K562 (cell line): Measurements from ENCODE around the gene GPER1. TPM values are rescaled to one million over a fixed set of nuclear protein-coding genes. Genes with fewer than 3 reads are reported as not detected.

Experiments used
- ATAC-seq: fragments of 200-7000 bp; cut with Tn5 transposase; 3 replicates; pipeline ENCODE4 v1.9.1; 2020; ENCODE audit warnings: moderate library complexity
- BruUV-seq: library from RNA; stranded (reverse); fragments of 400-500 nt; replicated peaks from 2 replicates; lab custom pipeline; 2021; lab: Mats Ljungman, UMichigan
- CTCF ChIA-PET: fragments of 300-600 bp; formaldehyde crosslinking; extraction: SDS; loops from one replicate; lab custom pipeline; 2021; ENCODE audit warnings: low intra/inter-chr PET ratio; lab: Yijun Ruan, JAX
- POLR2A ChIA-PET: fragments of 300-600, 350-650 bp; sonication (Branson Sonifier 250); formaldehyde crosslinking; extraction: SDS; loops from one replicate; lab custom pipeline; 2021; ENCODE audit warnings: antibody characterized with exemption, inconsistent platforms; lab: Yijun Ruan, JAX
- DNase-seq, 4 experiments: peaks; one replicate each; pipeline versions ENCODE4 v3.0.0 to v3.0.0-alpha.2; 2011 to 2018; ENCODE audit warnings: low spot score in 3 of 4, mixed read lengths in 3 of 4; ENCODE audit errors: extremely low read depth in 1 of 4
- FAIRE-seq: peaks from 2 replicates; lab custom pipeline; 2011; peaks lifted over from hg19 to GRCh38; lab: Jason Lieb, UNC
- H2AFZ ChIP-seq: 2 replicates; pipeline ENCODE4 v1.6.0; 2011; ENCODE audit warnings: low read depth, low read length, control low read depth, inconsistent platforms
- H3K27ac ChIP-seq: fragments of 200-600 bp; 3 replicates; pipeline ENCODE4 v1.8.0; 2011; ENCODE audit warnings: low read depth, mild to moderate bottlenecking, control low read depth, inconsistent platforms, low read length, moderate library complexity, mixed read lengths; ENCODE audit errors: extremely low read depth
- H3K27me3 ChIP-seq, 2 experiments: fragments of 300-600 bp in 1 of 2; 2 replicates in 1 of 2; 3 replicates in 1 of 2; pipeline versions ENCODE4 v1.6.0 to v1.8.0; 2011; ENCODE audit warnings: inconsistent platforms in 2 of 2, low read length in 2 of 2, mild to moderate bottlenecking in 1 of 2, mixed read lengths in 1 of 2, moderate library complexity in 1 of 2; ENCODE audit not compliant: control insufficient read depth in 2 of 2, insufficient read depth in 2 of 2
- H3K36me3 ChIP-seq: fragments of 300-600 bp; 3 replicates; pipeline ENCODE4 v1.8.0; 2011; ENCODE audit warnings: mild to moderate bottlenecking, low read length, inconsistent platforms; ENCODE audit not compliant: control insufficient read depth, insufficient read depth
- H3K4me1 ChIP-seq, 2 experiments: fragments of 200-600 bp in 1 of 2; replicated peaks in 1 of 2; 2 replicates in 1 of 2; 3 replicates in 1 of 2; pipeline versions ENCODE4 v1.5.1 to v1.8.0; 2011; ENCODE audit warnings: inconsistent platforms in 2 of 2, low read length in 2 of 2, mild to moderate bottlenecking in 1 of 2, mixed read lengths in 1 of 2, moderate library complexity in 1 of 2; ENCODE audit not compliant: control insufficient read depth in 2 of 2, insufficient read depth in 2 of 2
- H3K4me2 ChIP-seq: 2 replicates; pipeline ENCODE4 v1.6.1; 2011; ENCODE audit warnings: low read length, control low read depth, inconsistent platforms, mixed read lengths; ENCODE audit not compliant: insufficient read depth
- H3K4me3 ChIP-seq: fragments of 200-600 bp; sonication (generic), shearing (Covaris generic); 2 replicates; pipeline ENCODE4 v1.5.1; 2016; ENCODE audit warnings: control low read depth, inconsistent platforms
- H3K79me2 ChIP-seq: fragments of 200-600 bp; 3 replicates; pipeline ENCODE4 v1.8.0; 2011; ENCODE audit warnings: low read length, inconsistent platforms; ENCODE audit not compliant: control insufficient read depth, insufficient read depth
- H3K9ac ChIP-seq, 2 experiments: 2 replicates each; pipeline versions ENCODE4 v1.6.0 to v1.6.1; 2011; ENCODE audit warnings: low read depth in 2 of 2, low read length in 2 of 2, control low read depth in 1 of 2, inconsistent platforms in 1 of 2, mild to moderate bottlenecking in 1 of 2, mixed read lengths in 1 of 2; ENCODE audit not compliant: insufficient read depth in 1 of 2
- H3K9me1 ChIP-seq: one replicate; pipeline ENCODE4 v1.6.0; 2011; ENCODE audit warnings: inconsistent platforms, mild to moderate bottlenecking, low read length, moderate library complexity; ENCODE audit not compliant: control insufficient read depth, insufficient read depth
- H3K9me3 ChIP-seq: replicated peaks from 2 replicates; pipeline ENCODE4 v1.5.1; 2011; ENCODE audit warnings: low read depth, low read length, inconsistent platforms; ENCODE audit not compliant: control insufficient read depth, insufficient read depth
- H4K20me1 ChIP-seq: replicated peaks from 2 replicates; pipeline ENCODE4 v1.6.1; 2011; ENCODE audit warnings: low read length, inconsistent platforms, mixed read lengths; ENCODE audit not compliant: control insufficient read depth, insufficient read depth
- ARID3A ChIP-seq: IDR thresholded peaks from 2 replicates; pipeline ENCODE4 v1.6.1; 2012; ENCODE audit warnings: low read depth, low read length, improper control_type of control experiment, borderline replicate concordance
- BHLHE40 ChIP-seq: IDR thresholded peaks from 2 replicates; pipeline ENCODE4 v1.6.1; 2011; ENCODE audit warnings: low read length, improper control_type of control experiment
- BRF2 ChIP-seq: IDR thresholded peaks from 3 replicates; pipeline ENCODE4 v1.6.1; 2011; ENCODE audit warnings: borderline replicate concordance, mild to moderate bottlenecking; ENCODE audit not compliant: insufficient read length, insufficient read depth
- ILF3 ChIP-seq: fragments of 450-650 bp; IDR thresholded peaks from 2 replicates; pipeline ENCODE4 v1.6.1; 2018; ENCODE audit warnings: antibody characterized with exemption, mild to moderate bottlenecking, moderate library complexity, borderline replicate concordance
- MTA1 ChIP-seq: fragments of 450-650 bp; IDR thresholded peaks from 2 replicates; pipeline ENCODE4 v1.6.1; 2017; ENCODE audit warnings: borderline replicate concordance
- RNF2 ChIP-seq: sonication (generic); IDR thresholded peaks from 2 replicates; pipeline ENCODE4 v1.6.1; 2016
- RNF219 ChIP-seq: fragments of 250-450 bp; sonication (Bioruptor Pico); IDR thresholded peaks from 2 replicates; pipeline ENCODE4 v1.5.0; 2022; ENCODE audit warnings: mild to moderate bottlenecking
- STAT5A ChIP-seq: IDR thresholded peaks from 2 replicates; pipeline ENCODE4 v1.6.1; 2012; ENCODE audit warnings: low read length, inconsistent platforms, borderline replicate concordance
- TOE1 ChIP-seq, 2 experiments: fragments of 450-650 bp in 1 of 2; sonication (generic) in 1 of 2; formaldehyde crosslinking in 1 of 2; IDR thresholded peaks; 2 replicates each; pipeline versions ENCODE4 v1.7.1 to v1.8.0; 2016 to 2022; ENCODE audit warnings: borderline replicate concordance in 2 of 2, mild to moderate bottlenecking in 2 of 2, antibody characterized with exemption in 1 of 2, inconsistent platforms in 1 of 2, low read depth in 1 of 2, missing genetic modification reagents in 1 of 2, moderate library complexity in 1 of 2
- ZFP36 ChIP-seq: fragments of 150-350 bp; IDR thresholded peaks from 2 replicates; pipeline ENCODE4 v1.6.1; 2018; ENCODE audit warnings: low read length, low read depth; ENCODE audit not compliant: partially characterized antibody
- ZNF212 ChIP-seq: fragments of 450-650 bp; formaldehyde crosslinking; IDR thresholded peaks from 2 replicates; pipeline ENCODE4 v1.4.0; 2020; ENCODE audit warnings: mild to moderate bottlenecking
- ZNF232 ChIP-seq: sonication (generic); formaldehyde crosslinking; IDR thresholded peaks from 2 replicates; pipeline ENCODE4 v1.8.0; 2022; ENCODE audit warnings: mild to moderate bottlenecking, missing genetic modification reagents
- ZNF764 ChIP-seq: fragments of 250-450 bp; sonication (Bioruptor Pico); IDR thresholded peaks from 2 replicates; pipeline ENCODE4 v1.4.0; 2020; ENCODE audit warnings: low read depth, mild to moderate bottlenecking, moderate library complexity
- ZNF766 ChIP-seq: fragments of 200-800 bp; sonication (Bioruptor generic); conservative IDR thresholded peaks from 2 replicates; pipeline ENCODE4 v1.6.1; 2016; ENCODE audit warnings: missing genetic modification characterization, missing compliant biosample characterization
- WGBS: fragments of 100-300 bp; shearing (Covaris generic); methylation state at CpG from one replicate; pipeline ENCODE4 v1.1.6; 2016; ENCODE audit warnings: low coverage, mixed read lengths; ENCODE audit not compliant: insufficient coverage; ENCODE audit errors: missing lambda C conversion rate; 5-methylcytosine and 5-hydroxymethylcytosine counted together
- in situ Hi-C: fragments of 300-500 bp; cut with MboI; formaldehyde crosslinking; loops from 4 replicates; pipeline ENCODE4 v1.15.0; 2018; ENCODE audit warnings: inconsistent platforms, mixed read lengths
- intact Hi-C: fragments of 100-400 bp; cut with micrococcal nuclease; formaldehyde crosslinking; loops from 2 replicates; pipeline ENCODE4 v1.14.2; 2022
- polyA plus RNA-seq, 8 experiments: library from polyadenylated mRNA; depleted of rRNA in 4 of 8; stranded (reverse) in 5 of 8; unstranded in 3 of 8; fragments of >200 nt; fragmentation: Nextera tagmentation in 2 of 8; fragmentation: Illumina TruSeq in 1 of 8; extraction: Ambion mirVana in 2 of 8; extraction: Trizol in 1 of 8; gene quantifications; 2 replicates each; pipeline versions ENCODE4 v1.2.1 to v1.2.3, GENCODE V29; 2011 to 2014; ENCODE audit warnings: inconsistent platforms in 1 of 8, missing spikeins in 1 of 8
- total RNA-seq, 7 experiments: library from RNA; depleted of rRNA in 6 of 7; stranded (reverse); fragments of >200 nt in 6 of 7; fragmentation: Illumina TruSeq in 2 of 7; extraction: Trizol in 2 of 7; gene quantifications; 2 replicates each; pipeline versions ENCODE4 v1.2.1 to v1.2.3, GENCODE V29; 2011 to 2021; ENCODE audit warnings: low replicate concordance in 1 of 7

GPER1 gene
- total and polyA plus RNA-seq, 9 of the 15 experiments (the other 6 are each of a cell fraction or from before 2014, with no cell fraction given), result 0.04 to 0.09 (median 0.08) TPM; not detected in 6

- Histone ChIP-seq H3K36me3 (peaks cover 16% of the 10 kb centered on the region), H3K9ac (no peak overlapping the region), H3K4me3 (no peak overlapping the region), H2AFZ (no peak overlapping the region), H4K20me1 (no peaks in the 10 kb centered on the region), H3K4me1 (peaks cover 0 to 22% of the 10 kb centered on the region in 2 experiments; a peak in 2 of 5 replicates), H3K27me3 (no peaks in the 10 kb centered on the region), H3K27ac (no peak overlapping the region), H3K9me1 (no peaks in the 10 kb centered on the region), H3K9me3 (peaks cover 2% of the 10 kb centered on the region; the same call in 1 of the 2 replicates), H3K79me2 (peaks cover 24% of the 10 kb centered on the region), H3K4me2 (no peak overlapping the region)
- FAIRE-seq (no peak), DNase-seq (no peak), ATAC-seq (no peak)
- ChIA-PET CTCF (no interaction called here), POLR2A (interaction anchor here (1.5 kb wide), 1 partner anchor 15 kb away, joined by 4 read pairs; no protein-coding TSS in a partner anchor)
- intact Hi-C loops, result no loop called here
- in situ Hi-C loops, result no loop called here
- TF ChIP-seq STAT5A, result no peak
- no peak for TF ChIP-seq ZFP36
- TF ChIP-seq TOE1 (IDR thresholded peaks at IDR 0.05; ENCODE audit: borderline replicate concordance), result no peak
- no peak for TF ChIP-seq TOE1 (CRISPR knock-in tag; IDR thresholded peaks at IDR 0.05; ENCODE audit: borderline replicate concordance, low read depth)
- TF ChIP-seq ZNF764 (CRISPR knock-in tag), result no peak
- no peak for TF ChIP-seq RNF219
- no peak for TF ChIP-seq MTA1
- no peak for TF ChIP-seq ARID3A
- TF ChIP-seq ZNF212 (CRISPR knock-in tag), result no peak
- no peak for TF ChIP-seq RNF2
- TF ChIP-seq BHLHE40, result no peak
- TF ChIP-seq ILF3, result no peak
- TF ChIP-seq ZNF766 (CRISPR knock-in tag), result no peak
- no peak for TF ChIP-seq ZNF232 (CRISPR knock-in tag)
- TF ChIP-seq BRF2, result no peak
- 95% methylated on average over 8 of the region's 14 CpGs for WGBS
- BruUV-seq, result no TSS peak
These were observed 33.6 kb downstream of the GPER1 start for GRCh38 chr7:1121476-1121875.
